Effector CD4-positive, alpha-beta T cell (primary cell): ENCODE data around the gene MAD1L1.

Experiments
- DNase-seq: peaks from one replicate; pipeline ENCODE4 v3.0.0-alpha.2; 2020

The MAD1L1 gene

GRCh38 chr7:1917221-1918062 is 315.3 kb downstream of the MAD1L1 start:
- no peak for DNase-seq

DNA sequence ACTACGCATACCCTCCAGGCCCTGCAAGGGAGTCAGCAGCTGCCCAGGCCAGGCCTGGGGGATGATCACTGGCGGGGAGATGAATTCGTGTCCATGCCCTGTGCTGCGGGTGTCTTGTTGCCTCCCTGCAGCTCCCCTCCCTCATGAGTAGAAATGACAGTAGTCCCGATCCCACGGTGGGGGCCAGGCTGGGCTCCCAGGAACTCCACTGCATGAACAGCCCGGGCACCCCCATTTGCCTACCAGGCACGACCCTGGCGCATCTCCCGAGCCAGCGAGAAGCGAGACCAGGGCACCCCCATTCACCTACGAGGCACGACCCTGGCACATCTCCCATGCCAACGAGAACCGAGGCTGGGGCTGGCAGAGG is 316.2 kb downstream of the MAD1L1 start:
- no peak for DNase-seq

DNA sequence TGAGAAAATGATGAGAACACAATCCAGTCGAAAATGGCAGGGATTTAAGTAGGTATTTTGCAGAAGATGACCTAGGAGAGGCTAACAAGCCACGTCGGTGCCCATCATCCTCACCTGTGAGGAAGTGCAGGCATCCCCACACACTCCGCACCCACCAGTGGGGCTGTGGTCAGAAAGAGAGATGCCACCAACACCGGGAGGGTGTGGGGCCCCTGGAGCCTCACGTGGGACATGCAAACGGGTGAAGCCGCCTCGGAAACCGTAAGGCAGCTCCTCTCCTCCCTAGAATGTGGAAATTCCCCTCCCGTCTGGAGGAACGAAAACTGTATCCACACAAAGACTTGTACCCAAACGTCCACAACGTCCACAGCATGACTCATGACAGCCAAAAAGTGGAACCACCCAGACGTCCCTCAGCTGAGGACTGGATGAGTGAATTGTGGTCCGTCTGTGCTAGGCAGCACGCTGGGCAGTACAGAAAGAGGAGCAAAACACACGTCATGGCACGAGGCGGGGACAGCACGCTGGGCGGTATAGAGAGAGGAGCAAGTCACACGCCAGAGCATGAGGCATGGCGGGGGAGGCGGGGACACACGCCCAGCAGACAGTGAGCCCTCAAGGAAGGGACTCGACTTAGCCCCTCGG is 316.7 kb downstream of the MAD1L1 start:
- no peak for DNase-seq

GRCh38 chr7:1915326-1915725 is 317.4 kb downstream of the MAD1L1 start:
- DNase-seq, result no peak

DNA sequence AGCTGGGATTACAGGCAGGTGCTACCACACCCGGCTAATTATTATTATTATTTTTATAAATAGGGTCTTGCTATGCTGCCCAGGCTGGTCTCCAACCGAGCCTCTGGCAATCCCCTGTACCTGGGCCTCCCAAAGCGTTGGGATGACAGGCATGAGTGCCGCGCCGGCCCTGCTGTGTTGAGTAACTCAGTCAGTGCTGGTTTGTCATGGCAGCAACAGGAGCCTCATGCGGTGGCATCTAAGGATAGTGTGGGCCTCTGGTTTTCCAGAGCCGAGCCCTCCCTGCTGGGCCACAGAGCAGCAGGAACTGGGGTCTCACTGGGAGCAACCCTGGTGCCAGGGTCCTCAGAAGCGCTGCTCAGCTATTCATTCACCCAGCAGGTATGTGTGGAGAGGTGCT is 318.0 kb downstream of the MAD1L1 start:
- DNase-seq, result no peak

DNA sequence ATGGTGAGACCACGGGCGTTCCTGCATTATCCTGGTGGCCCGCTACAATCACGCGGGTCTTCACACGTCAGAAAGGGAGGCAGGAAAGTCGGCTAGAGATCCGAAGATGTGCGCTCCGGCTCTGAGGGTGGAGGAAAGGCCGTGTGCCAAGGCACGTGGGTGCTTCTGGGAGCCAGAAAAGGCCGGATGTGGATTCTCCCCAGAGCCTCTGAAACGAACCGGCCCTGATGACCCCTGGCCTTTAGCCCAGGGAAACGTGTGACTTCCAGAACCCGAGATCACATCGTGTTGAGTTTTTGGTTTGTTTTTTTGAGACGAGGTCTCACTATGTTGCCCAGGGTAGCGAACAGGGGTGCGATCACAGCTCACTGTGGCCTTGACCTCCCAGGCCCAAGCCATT is 318.4 kb downstream of the MAD1L1 start:
- no peak for DNase-seq

DNA sequence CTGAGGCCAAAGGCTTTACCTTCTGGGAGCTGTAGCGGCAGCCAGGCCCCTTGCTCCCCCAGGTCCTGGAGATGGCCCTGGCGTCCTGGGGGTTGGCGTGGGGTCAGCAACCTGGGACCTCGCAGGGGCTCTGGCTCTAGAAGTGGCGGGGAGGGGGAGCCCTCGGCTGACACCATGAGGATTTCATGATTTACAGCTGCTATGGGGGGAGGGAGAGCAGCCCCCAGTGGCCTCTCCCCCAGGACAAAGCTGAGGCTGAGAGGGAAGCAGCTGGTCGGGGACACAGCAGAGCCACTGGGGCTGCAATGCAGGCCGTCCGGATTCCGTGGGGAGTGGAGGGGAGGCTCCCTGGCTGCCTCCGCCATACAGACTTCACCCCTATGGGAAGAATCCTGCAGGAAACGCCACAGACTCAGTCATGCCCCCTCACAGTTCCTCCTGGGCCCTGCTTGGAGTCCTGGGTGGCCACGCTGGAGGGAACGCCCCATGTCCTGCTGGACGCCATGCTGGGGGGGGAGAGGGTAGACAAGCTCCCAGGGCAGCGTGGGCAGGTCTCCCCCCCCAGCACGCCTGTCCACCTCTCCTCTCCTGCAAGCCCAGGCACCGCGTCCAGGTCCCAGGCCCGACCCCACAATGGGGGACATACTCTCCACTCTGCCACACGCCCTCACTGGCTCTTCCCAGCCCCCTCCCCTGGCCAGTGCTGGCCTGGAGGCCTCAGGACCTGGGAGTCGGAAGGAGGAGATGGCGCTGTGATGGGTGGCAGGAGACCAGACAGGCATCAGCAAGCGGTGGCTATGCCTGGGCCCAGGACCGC is 319.1 kb downstream of the MAD1L1 start:
- DNase-seq, result no peak

DNA sequence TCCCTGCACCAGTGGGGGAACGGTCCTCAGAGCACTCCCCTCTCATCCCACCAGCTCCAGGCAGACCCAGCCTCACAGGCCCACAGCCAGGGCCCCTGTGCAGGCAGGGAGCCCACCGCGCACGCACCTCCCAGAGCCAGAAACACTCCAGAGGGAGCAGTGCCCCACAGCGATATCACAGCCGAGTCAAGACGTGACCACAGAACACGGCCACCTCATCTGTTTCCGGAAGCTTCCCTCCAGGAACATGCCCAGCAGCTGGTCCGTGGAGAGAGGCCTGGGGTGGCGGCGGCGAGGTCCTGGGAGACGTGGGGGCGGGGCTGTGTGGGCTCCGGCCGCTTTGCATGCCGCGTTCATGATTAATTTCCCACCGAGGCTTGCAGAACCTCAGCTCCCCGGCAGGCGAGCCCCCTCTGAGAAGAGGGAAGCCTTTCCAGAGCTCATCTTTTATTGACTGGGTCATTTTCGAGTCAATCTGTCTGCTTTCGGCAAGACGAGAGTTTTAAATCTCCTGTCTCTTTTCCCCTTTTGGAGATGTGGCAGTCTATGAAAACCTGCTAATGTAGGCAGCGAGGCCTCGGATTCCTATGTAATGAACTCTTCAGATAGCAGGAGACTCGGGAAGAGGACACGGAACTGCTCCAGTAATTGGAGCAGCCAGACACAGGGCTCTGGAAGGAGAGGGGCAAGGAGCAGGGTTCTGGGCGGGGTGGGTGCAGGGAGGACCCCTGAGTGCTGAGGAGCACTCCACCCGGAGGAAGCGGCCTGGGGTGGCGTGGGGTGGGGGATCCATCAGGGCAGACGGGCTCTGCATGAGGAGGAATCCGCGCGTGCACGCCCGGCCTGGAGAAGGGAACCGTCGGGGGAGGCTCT is 319.9 kb downstream of the MAD1L1 start:
- no peak for DNase-seq

- no peak for DNase-seq
Measured at GRCh38 chr7:1911571-1911970, 321.2 kb downstream of the MAD1L1 start.

DNA sequence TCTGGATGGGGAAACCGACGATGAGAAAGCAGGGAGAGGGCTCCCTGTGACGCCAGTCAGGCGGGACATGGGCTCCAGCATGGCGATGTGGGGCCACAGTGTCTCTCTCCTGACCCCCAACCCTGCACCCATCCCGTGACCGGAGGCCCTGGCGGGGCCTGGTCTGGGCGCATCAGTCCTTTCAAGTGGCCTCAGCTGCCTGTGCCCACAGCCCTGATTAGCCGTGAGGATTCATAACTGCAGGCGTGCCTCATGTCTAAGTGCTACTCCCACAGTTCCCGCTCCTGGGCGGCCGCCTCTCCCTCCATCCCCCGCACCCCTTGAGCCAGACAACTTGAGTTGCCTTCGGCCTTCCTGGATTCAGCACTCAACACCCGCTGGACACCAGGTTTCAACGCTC is 321.9 kb downstream of the MAD1L1 start:
- DNase-seq, result no peak

- no peak for DNase-seq
Measured at GRCh38 chr7:1910081-1910685, 322.6 kb downstream of the MAD1L1 start.

DNA sequence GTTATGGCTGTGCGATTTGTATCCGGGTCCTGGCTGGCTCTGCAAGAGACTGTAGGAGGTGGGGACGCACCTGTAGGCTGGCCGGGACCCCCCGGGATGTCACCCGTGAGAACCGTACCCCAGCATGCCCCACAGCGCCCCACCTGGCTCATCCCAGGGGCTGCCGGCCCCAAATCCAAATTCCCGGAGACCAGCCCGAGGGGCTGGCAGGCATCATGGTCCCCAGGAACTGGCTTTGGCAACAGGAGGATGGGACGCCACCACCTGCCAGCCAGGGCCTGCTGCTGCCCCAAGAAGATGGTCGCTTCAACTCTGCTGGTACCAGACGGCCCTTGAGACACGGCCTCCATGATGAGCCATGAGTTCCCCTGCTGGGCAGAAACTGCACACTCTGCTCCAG is 323.3 kb downstream of the MAD1L1 start:
- no peak for DNase-seq

DNA sequence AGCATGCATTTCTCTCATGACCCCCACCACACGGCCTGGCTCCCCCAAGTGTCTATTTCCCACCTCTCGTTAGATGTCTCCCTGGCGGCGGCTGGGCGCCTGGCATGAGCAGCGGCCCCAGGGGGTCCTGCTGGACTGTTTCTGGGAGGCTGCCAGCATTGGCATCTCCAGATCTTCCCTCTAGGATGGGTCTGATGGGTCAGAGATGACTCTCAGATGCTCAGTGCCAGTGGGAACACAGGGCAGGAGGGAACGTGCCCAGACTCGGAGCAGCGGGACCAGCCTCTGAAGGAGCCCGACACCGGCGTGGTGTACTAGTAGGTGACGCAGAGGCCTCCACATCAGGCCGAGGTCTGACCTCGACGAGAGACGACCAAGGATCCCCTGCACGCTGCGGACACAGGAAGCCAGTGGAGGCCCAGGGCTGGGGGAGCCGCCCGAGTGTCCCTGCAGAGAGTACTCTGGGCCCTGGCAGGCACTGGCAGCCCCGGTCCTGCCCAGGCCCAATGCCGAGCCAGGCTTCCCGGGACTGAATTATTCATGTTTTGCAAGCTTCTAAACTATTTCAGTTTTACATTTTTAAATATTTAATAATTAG is 323.8 kb downstream of the MAD1L1 start:
- no peak for DNase-seq

DNA sequence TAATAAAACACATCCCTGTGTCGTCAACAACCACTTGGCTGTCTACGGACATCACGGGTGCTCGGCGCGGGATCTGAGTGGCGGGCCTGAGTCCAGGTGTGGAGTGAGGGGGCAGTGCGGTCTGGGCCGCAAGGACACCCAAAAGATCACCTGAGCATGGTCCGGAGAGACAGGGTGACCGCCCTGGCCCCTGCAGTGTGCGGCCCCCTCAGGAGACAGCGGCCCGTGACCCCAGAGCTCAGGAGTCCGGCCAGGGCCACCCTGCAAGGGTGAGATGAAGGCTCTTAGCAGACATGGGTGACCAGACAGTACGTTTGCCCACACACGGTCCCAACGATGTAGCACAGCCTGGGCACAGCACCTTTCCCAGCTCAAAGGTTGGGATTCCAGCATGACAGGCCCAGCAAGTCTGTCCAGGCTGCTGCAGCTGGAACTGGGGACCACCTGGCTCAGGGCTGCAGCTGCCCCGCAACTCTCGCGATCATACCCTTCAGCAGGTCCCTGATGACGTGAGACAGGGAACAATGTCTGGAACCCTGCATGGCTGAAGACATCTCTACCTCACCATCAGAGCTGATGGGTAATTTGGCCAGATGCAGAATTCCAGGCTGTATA is 324.9 kb downstream of the MAD1L1 start:
- DNase-seq, result no peak

GRCh38 chr7:1906988-1907745 is 325.6 kb downstream of the MAD1L1 start:
- DNase-seq, result no peak

- no peak for DNase-seq
Measured at GRCh38 chr7:1906087-1906830, 326.5 kb downstream of the MAD1L1 start.

GRCh38 chr7:1902231-1902855 is 330.4 kb downstream of the MAD1L1 start:
- no peak for DNase-seq

DNA sequence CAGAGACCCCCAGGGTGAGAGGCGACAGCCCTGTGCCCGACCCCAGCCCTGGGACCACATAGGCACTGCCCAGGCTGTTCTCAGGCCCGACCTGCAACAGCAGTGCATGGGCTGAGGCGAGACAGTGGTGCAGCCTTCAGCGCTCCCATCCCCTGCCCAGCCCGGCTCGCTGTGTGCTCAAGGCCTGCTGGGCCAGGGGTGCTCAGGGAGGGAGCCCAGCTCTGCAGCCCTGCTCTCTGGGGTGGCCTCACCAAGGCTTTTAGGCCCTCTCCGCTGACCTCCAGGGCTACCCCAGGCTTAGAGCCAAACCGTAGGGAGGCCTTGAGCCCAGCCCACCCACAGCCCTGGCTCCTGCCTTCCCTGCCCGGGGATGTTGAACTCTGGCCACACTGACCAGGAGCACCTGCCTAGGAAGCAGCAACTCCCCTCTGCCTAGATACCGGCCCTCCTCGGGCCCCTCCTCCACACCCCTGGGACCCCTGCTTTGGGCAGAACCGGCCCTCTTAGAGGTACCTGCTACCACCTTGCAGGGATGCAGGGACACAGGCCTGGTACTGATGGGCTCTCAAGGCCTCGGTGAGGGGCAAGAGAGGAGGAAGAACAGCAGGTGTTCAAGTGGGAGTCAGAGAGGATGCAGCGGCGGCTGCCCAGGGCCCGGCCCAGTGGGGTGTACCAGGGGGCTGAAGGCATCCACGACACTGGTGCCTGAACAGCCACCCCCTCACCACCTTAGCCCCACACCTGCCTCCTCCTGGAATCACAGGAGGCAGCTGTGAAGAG is 331.1 kb downstream of the MAD1L1 start:
- DNase-seq, result no peak
